Type B pancreatic cell (in vitro differentiated cells): Measurements from ENCODE around the gene CCDC9B. TPM values are rescaled to one million over a fixed set of nuclear protein-coding genes. Genes with fewer than 3 reads are reported as not detected.

ENCODE experiments used
- DNase-seq: peaks from one replicate; pipeline ENCODE4 v3.0.0; 2021; ENCODE audit warnings: mixed read lengths; ENCODE audit not compliant: unreplicated experiment; ENCODE audit errors: extremely low spot score
- H3K27ac Mint-ChIP-seq: 2 replicates; pipeline ENCODE4 v1.8.0; 2021; ENCODE audit warnings: mild to moderate bottlenecking, mixed read lengths
- H3K27me3 Mint-ChIP-seq: 2 replicates; pipeline ENCODE4 v1.8.0; 2021; ENCODE audit warnings: mixed read lengths
- H3K36me3 Mint-ChIP-seq: 2 replicates; pipeline ENCODE4 v1.8.0; 2021; ENCODE audit warnings: mixed read lengths
- H3K4me1 Mint-ChIP-seq: one replicate; pipeline ENCODE4 v1.8.0; 2021; ENCODE audit warnings: mixed read lengths; ENCODE audit not compliant: unreplicated experiment
- H3K4me3 Mint-ChIP-seq: 2 replicates; pipeline ENCODE4 v1.8.0; 2021; ENCODE audit warnings: mild to moderate bottlenecking, mixed read lengths
- H3K9me3 Mint-ChIP-seq: 2 replicates; pipeline ENCODE4 v1.8.0; 2021; ENCODE audit warnings: mixed read lengths
- CTCF ChIP-seq: fragments of 200-600 bp; sonication (generic); conservative IDR thresholded peaks from 2 replicates; pipeline ENCODE4 v1.5.0; 2021; ENCODE audit warnings: antibody characterized with exemption, mild to moderate bottlenecking
- total RNA-seq: library from RNA; stranded (reverse); gene quantifications from 2 replicates; pipeline ENCODE4 v1.2.1, GENCODE V29; 2021; ENCODE audit warnings: low replicate concordance

CCDC9B gene
- total RNA-seq, 1 donor from 2014 or later = 2.4 TPM

GRCh38 chr15:40342416-40343320, 1.9 kb upstream of the CCDC9B start:
- Mint-ChIP-seq H3K4me3 (peak overlapping the region; percentile 45), H3K27me3 (peaks cover 3% of the 10 kb centered on the region), H3K4me1 (peaks cover 20% of the 10 kb centered on the region), H3K9me3 (no peaks in the 10 kb centered on the region), H3K36me3 (no peaks in the 10 kb centered on the region), H3K27ac (peak overlapping the region; percentile 76)
- no peak for TF ChIP-seq CTCF
- DNase-seq = no peak

GRCh38 chr15:40340038-40340739, 550 bp downstream of the CCDC9B start:
- no peak overlapping the region for H3K4me3 Mint-ChIP-seq
- no peak for DNase-seq
- H3K27me3 Mint-ChIP-seq = peaks cover 3% of the 10 kb centered on the region
- peaks cover 20% of the 10 kb centered on the region for H3K4me1 Mint-ChIP-seq
- peak overlapping the region; percentile 63 for H3K27ac Mint-ChIP-seq
- no peak for TF ChIP-seq CTCF
- H3K9me3 Mint-ChIP-seq = no peaks in the 10 kb centered on the region
- H3K36me3 Mint-ChIP-seq = no peaks in the 10 kb centered on the region

GRCh38 chr15:40339621-40339945, 1.2 kb downstream of the CCDC9B start:
- Mint-ChIP-seq H3K4me3 (no peak overlapping the region), H3K4me1 (peaks cover 20% of the 10 kb centered on the region), H3K27me3 (peaks cover 3% of the 10 kb centered on the region), H3K36me3 (no peaks in the 10 kb centered on the region), H3K9me3 (no peaks in the 10 kb centered on the region), H3K27ac (no peak overlapping the region)
- DNase-seq = no peak
- TF ChIP-seq CTCF = no peak

GRCh38 chr15:40338921-40339620, 1.7 kb downstream of the CCDC9B start:
- H3K9me3 Mint-ChIP-seq = no peaks in the 10 kb centered on the region
- no peak overlapping the region for H3K27ac Mint-ChIP-seq
- no peak for DNase-seq
- no peaks in the 10 kb centered on the region for H3K36me3 Mint-ChIP-seq
- peaks cover 23% of the 10 kb centered on the region for H3K4me1 Mint-ChIP-seq
- no peak overlapping the region for H3K4me3 Mint-ChIP-seq
- H3K27me3 Mint-ChIP-seq = peaks cover 3% of the 10 kb centered on the region
- TF ChIP-seq CTCF = no peak

GRCh38 chr15:40338041-40338657, 2.6 kb downstream of the CCDC9B start:
- peaks cover 25% of the 10 kb centered on the region for H3K4me1 Mint-ChIP-seq

More at GRCh38 chr15:40338041-40338657, 2.6 kb downstream of the CCDC9B start:
- peak overlapping the region; percentile 71 for H3K27ac Mint-ChIP-seq
- no peak overlapping the region for H3K4me3 Mint-ChIP-seq
- no peak for DNase-seq
- no peaks in the 10 kb centered on the region for H3K9me3 Mint-ChIP-seq
- H3K27me3 Mint-ChIP-seq = peaks cover 3% of the 10 kb centered on the region
- peak; percentile 95 for TF ChIP-seq CTCF
- H3K36me3 Mint-ChIP-seq = no peaks in the 10 kb centered on the region
